Activated T-helper 1 cell treated with anti-CD3 and anti-CD28 coated beads, Interleukin-12 subunit alpha, Interleukin-12 subunit beta, Interleukin-2, Interleukin-4 antibody, amounts not matched to agents 30 ng/mL and 10 ng/mL and 1 ng/mL, durations not matched to agents 14 hours and 24 hours and 36 hours (primary cell): ENCODE results near the gene UBN1. TPM values are rescaled to one million over a fixed set of nuclear protein-coding genes. Genes with fewer than 3 reads are reported as not detected.

Experiments used
- DNase-seq: peaks from one replicate; pipeline ENCODE4 v3.0.0; 2021; ENCODE audit warnings: low spot score
- H3K27ac Mint-ChIP-seq: one replicate; pipeline ENCODE4 v1.8.0; 2021; ENCODE audit warnings: mild to moderate bottlenecking, mixed read lengths
- H3K27me3 Mint-ChIP-seq: one replicate; pipeline ENCODE4 v1.8.0; 2022; ENCODE audit warnings: mild to moderate bottlenecking, moderate library complexity, mixed read lengths; ENCODE audit not compliant: insufficient read depth
- H3K36me3 Mint-ChIP-seq: one replicate; pipeline ENCODE4 v1.8.0; 2021; ENCODE audit warnings: low read depth, mixed read lengths
- H3K4me1 Mint-ChIP-seq: one replicate; pipeline ENCODE4 v1.8.0; 2021; ENCODE audit warnings: low read depth, mixed read lengths
- H3K4me3 Mint-ChIP-seq: one replicate; pipeline ENCODE4 v1.8.0; 2021; ENCODE audit warnings: mild to moderate bottlenecking, moderate library complexity, mixed read lengths
- H3K9me3 Mint-ChIP-seq: one replicate; pipeline ENCODE4 v1.8.0; 2021; ENCODE audit warnings: mixed read lengths
- intact Hi-C: fragments of 100-400 bp; cut with micrococcal nuclease; formaldehyde crosslinking; loops from one replicate; pipeline ENCODE4 v1.15.1; 2024
- total RNA-seq: library from RNA; stranded (reverse); gene quantifications from 2 replicates; pipeline ENCODE4 v1.2.3, GENCODE V29; 2022

Gene UBN1
- total RNA-seq, 1 donor from 2014 or later, result 39.6 TPM

DNA sequence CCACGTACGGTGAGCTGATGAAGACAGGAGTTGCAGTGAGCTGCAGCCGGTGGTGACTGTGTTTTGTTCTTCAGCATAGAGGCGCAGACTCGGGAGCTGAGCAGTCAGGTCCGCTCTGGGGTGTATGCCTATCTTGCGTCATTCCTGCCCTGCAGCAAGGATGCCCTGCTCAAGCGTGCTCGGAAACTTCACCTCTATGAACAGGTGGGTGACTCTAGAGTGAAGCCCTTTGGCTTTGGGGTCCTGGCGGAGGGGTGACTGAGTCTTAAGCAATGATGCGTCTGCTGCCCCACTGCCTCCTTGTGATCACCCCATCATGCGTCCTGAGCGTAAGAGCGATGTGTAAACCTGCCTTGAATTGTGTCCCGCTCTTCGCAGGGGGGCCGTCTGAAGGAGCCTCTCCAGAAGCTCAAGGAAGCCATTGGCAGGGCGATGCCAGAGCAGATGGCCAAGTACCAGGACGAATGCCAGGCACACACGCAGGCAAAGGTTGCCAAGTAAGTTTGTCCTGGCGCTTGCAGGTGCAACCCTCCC lies 22.9 kb downstream of the UBN1 start:
- Mint-ChIP-seq H3K4me1 (peaks cover 13% of the 10 kb centered on the region), H3K4me3 (no peak overlapping the region), H3K36me3 (peaks cover 40% of the 10 kb centered on the region), H3K27ac (no peak overlapping the region), H3K27me3 (no peaks in the 10 kb centered on the region), H3K9me3 (no peaks in the 10 kb centered on the region)
- no peak for DNase-seq
- intact Hi-C loops, result no loop called here

DNA sequence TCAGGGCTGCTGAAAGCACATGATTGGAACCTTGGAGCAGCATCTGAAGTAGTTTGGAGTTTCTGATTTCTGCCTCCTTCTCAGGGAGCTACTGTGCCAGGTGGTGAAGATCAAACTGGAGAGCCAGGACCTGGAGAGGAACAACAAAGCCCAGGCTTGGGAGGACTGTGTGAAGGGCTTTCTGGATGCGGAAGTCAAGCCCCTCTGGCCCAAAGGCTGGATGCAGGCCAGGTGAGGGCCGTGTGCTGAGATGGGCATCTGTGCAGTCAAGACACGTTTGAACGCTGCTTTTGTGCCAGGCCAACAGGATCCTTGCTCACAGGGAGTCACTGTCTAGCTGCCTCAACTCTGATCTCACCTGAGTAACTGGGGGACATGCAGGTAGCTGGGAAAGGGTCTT lies 23.8 kb downstream of the UBN1 start:
- H3K4me1 Mint-ChIP-seq, result peaks cover 13% of the 10 kb centered on the region
- H3K27ac Mint-ChIP-seq, result no peak overlapping the region
- intact Hi-C loops, result no loop called here
- no peaks in the 10 kb centered on the region for H3K9me3 Mint-ChIP-seq
- no peak overlapping the region for H3K4me3 Mint-ChIP-seq
- no peak for DNase-seq
- H3K27me3 Mint-ChIP-seq, result no peaks in the 10 kb centered on the region
- peaks cover 44% of the 10 kb centered on the region for H3K36me3 Mint-ChIP-seq

DNA sequence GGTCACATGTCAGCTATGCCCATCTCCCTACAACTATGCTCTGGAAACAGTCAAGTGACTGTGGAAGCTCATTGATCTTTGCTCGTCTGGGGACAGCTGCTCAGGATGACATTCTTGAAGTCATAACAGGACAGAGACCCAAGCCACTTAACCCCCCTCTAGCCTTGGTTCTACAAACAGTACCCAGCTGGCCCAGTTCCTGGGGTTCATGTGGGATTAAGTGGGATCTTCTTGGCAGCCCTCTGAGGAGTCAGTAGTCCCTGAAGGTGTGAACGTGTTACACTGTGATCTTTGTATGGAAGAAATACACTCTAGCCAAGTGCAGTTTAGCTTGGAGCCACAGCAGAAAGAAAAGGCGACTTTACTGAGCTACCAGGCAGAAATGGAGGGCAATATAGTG lies 25.8 kb downstream of the UBN1 start:
- no peak overlapping the region for H3K27ac Mint-ChIP-seq
- no peaks in the 10 kb centered on the region for H3K9me3 Mint-ChIP-seq
- no peak for DNase-seq
- intact Hi-C loops, result no loop called here
- H3K4me3 Mint-ChIP-seq, result no peak overlapping the region
- peaks cover 48% of the 10 kb centered on the region for H3K36me3 Mint-ChIP-seq
- H3K27me3 Mint-ChIP-seq, result no peaks in the 10 kb centered on the region
- H3K4me1 Mint-ChIP-seq, result peaks cover 6% of the 10 kb centered on the region

DNA sequence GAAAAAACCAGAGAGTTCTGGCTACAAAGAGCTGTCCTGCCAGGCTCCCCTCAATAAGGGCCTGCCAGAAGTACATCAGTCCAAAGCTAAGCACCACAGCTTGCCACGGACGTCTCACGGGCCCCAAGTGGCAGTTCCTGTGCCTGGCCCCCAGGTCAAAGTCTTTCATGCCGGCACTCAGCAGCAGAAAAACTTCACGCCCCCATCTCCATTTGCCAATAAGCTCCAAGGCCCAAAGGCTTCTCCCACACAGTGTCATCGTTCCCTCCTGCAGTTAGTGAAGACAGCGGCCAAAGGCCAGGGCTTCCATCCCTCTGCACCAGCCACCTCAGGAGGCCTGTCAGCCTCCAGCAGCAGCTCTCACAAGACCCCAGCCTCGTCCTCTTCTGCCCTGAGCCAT lies 27.4 kb downstream of the UBN1 start:
- intact Hi-C loops, result no loop called here
- Mint-ChIP-seq H3K27ac (peak overlapping the region; percentile 40), H3K36me3 (peaks cover 48% of the 10 kb centered on the region)

DNA sequence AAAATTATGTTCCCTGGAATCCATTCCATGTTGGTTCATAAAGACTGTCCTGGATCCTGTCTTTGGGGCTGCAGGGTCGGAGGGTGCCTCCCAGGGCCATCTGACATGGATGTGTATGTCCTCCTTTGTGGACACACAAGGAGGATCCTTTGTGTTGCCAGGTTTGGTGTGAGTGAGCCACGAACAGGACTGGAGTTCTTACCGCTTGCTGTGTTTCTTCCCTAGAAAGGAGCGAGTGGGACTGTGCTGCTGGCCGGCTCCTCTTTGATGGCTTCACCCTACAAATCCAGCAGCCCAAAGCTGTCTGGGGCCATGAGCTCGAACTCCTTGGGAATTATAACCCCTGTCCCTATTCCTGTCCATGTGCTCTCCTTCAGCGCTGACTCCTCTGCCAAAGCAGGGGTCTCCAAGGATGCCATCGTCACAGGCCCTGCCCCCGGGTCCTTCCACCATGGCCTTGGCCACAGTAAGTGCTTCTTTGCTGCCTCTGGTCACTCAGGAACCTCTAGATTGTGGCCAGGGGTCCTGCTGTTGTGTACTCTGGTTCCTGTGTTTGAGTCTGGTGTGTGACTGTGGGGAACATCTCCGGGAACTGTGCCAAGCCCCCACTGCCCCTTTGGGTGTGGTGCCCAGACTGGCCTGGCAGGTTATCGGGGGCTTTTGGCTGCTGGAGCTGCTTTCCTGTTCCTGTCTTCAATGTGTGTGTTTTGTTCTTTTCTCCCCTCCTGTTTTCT lies 29.5 kb downstream of the UBN1 start:
- no peaks in the 10 kb centered on the region for H3K9me3 Mint-ChIP-seq
- H3K27me3 Mint-ChIP-seq, result no peaks in the 10 kb centered on the region
- intact Hi-C loops, result no loop called here
- H3K27ac Mint-ChIP-seq, result no peak overlapping the region
- H3K4me1 Mint-ChIP-seq, result no peaks in the 10 kb centered on the region
- DNase-seq, result no peak
- H3K4me3 Mint-ChIP-seq, result no peak overlapping the region
- H3K36me3 Mint-ChIP-seq, result peaks cover 37% of the 10 kb centered on the region

More for the DNA sequence above, 27.4 kb downstream of the UBN1 start:
- no peak for DNase-seq
- H3K4me1 Mint-ChIP-seq, result no peaks in the 10 kb centered on the region
- no peak overlapping the region for H3K4me3 Mint-ChIP-seq
- no peaks in the 10 kb centered on the region for H3K9me3 Mint-ChIP-seq
- no peaks in the 10 kb centered on the region for H3K27me3 Mint-ChIP-seq

DNA sequence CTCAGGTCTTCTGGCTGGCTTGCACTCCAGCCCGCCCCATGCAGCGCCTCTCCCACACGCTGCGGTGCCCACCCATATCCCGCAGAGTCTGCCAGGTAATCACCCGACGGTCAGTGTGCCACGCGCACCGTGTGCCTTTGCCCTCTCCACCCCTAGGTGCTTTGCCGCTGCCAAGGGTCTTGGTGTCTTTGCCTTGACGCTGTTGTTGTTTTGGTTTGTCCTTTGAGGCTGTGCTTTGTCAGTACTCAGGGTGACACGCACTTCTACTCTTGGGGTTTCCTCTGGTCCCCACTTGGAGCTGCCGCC lies 30.1 kb downstream of the UBN1 start:
- H3K9me3 Mint-ChIP-seq, result no peaks in the 10 kb centered on the region
- peaks cover 36% of the 10 kb centered on the region for H3K36me3 Mint-ChIP-seq
- no peak overlapping the region for H3K4me3 Mint-ChIP-seq
- no peak for DNase-seq
- intact Hi-C loops, result no loop called here
- H3K27me3 Mint-ChIP-seq, result no peaks in the 10 kb centered on the region
- no peak overlapping the region for H3K27ac Mint-ChIP-seq
- no peaks in the 10 kb centered on the region for H3K4me1 Mint-ChIP-seq

DNA sequence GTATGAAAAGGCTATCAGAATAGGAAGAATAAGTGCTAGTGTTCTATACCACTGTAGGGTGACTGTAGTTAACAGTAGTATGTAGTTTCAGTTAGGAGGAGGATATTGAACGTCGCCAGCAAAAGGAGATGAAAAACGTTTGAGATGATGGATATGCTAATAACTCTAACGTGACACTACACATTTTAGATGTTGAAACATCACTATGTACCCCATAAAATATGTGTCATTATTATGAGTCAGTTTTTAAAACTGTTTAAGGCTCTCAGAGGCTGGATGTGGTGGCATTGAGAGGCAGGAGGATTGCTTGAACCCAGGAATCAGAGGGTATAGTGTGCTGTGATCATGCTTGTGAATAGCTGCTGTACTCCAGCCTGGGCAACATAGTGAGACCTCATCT lies 31.8 kb downstream of the UBN1 start:
- no peak overlapping the region for H3K4me3 Mint-ChIP-seq
- no peaks in the 10 kb centered on the region for H3K27me3 Mint-ChIP-seq
- no peaks in the 10 kb centered on the region for H3K4me1 Mint-ChIP-seq
- peaks cover 35% of the 10 kb centered on the region for H3K36me3 Mint-ChIP-seq
- intact Hi-C loops, result no loop called here
- DNase-seq, result no peak
- no peaks in the 10 kb centered on the region for H3K9me3 Mint-ChIP-seq
- no peak overlapping the region for H3K27ac Mint-ChIP-seq

DNA sequence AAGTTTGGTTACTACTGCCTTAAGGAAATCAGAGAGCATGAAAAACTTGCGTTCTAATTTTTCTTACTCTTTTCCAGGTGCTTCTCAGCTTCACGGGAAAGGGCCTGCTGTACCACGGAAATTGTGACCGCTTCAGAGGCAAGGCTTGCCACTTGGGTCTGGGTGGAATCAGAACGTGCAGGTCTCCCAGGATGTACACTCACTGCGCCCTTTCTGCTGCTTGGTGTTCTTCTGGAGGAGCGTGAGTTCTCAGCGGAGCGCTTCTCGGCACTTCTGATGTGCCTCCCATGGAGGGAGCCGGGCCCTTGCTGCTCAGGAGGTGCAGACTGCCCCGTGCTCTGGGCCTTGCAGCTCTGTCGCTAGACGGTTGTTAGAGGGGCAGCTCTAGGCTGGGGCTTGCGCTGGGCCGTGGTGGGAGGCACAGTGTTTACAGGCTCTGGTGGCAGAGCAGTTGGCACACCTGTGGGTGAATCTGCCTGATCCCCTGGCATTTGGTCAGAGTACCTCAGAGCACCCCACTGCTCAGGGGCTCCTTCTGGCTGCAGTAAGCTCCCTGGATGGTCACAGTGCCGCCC lies 32.8 kb downstream of the UBN1 start:
- Mint-ChIP-seq H3K36me3 (peaks cover 37% of the 10 kb centered on the region), H3K27me3 (no peaks in the 10 kb centered on the region), H3K4me1 (no peaks in the 10 kb centered on the region), H3K27ac (no peak overlapping the region), H3K4me3 (no peak overlapping the region), H3K9me3 (no peaks in the 10 kb centered on the region)
- intact Hi-C loops, result no loop called here
- DNase-seq, result no peak

DNA sequence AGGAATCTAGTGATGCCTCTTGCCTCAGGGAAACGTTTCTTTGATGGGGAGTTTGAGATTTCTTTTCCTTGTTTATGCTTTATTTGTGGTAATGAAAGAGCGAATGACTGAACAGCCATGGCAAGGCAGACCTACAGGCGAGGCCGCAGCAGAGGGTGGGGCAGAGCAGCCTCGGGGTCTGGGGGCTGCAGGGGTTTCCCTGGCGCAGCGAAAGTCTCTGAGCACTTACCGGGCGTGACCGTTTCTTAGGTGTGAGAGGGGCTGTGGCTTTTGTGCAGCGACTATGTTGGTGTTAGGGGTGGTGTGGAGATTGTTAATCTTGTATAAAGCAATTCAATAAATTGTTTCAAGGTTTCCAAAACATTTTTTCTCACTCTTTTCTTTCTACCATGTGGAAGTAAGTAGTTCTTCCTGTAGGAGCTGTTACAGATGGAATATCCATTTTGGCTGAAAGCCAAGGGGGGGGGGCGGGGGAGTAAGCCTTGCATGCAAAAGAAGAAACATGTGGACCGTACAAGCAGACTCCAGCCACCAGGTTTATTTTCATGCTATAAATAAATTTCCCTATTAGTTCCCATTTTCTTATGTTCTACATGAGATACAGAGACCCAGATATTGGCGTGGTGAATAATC lies 34.8 kb downstream of the UBN1 start:
- intact Hi-C loops, result no loop called here
- no peaks in the 10 kb centered on the region for H3K4me1 Mint-ChIP-seq
- no peak overlapping the region for H3K27ac Mint-ChIP-seq
- H3K27me3 Mint-ChIP-seq, result no peaks in the 10 kb centered on the region
- H3K9me3 Mint-ChIP-seq, result no peaks in the 10 kb centered on the region
- peaks cover 39% of the 10 kb centered on the region for H3K36me3 Mint-ChIP-seq
- DNase-seq, result no peak
- H3K4me3 Mint-ChIP-seq, result no peak overlapping the region

DNA sequence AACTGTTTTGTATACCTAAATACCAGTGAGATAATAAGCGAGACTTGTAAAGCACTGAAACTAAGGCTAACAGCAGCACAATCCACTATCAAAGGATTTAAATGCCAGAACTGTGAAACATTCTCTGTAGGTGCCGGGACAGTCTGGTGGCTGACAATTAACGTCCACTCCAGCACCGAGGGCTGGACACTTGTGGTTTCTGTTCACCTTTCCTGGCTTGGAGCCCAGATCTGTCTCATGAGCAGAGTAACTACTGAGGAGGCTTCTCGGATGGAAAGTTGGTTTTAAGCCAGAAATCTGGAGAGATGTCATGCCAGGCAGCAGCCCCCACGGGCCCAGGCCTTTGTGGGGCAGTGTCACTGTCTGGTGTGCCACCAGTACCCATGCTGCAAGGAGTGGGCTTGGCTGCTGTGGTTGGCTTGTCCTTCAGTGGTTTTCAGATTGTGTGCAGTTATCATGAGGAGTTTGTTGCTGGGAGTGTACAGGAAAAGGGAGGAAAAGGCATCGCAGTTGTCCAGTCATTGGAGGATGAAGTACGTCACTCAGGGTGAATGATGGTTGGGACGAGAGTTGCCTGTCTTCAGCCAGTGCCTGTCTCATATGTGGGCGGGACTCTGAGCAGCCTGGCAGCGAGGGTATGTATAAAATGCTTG lies 35.5 kb downstream of the UBN1 start:
- intact Hi-C loops, result no loop called here
- Mint-ChIP-seq H3K4me1 (no peaks in the 10 kb centered on the region), H3K27ac (no peak overlapping the region), H3K27me3 (no peaks in the 10 kb centered on the region), H3K9me3 (no peaks in the 10 kb centered on the region), H3K4me3 (no peak overlapping the region), H3K36me3 (peaks cover 36% of the 10 kb centered on the region)
- DNase-seq, result no peak

DNA sequence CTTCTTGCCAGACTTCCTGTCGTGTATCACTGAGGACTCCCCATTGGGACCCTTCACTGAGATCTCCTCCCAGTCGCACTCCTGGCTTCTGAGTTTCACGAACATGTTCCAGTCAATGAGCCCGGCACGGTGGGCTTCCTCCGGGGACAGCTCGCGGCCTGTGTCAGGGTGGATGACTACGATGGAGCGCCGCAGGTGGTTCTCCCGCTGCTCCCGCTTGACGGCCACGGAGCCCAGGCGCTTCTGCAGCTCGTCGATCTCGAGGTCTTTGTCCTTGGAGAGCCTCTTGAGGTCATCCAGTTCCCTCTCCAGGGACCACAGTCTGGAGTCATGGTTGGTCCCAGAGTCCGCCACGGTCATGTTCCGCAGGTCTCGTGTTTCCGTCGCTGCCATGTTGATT lies 36.2 kb downstream of the UBN1 start:
- Mint-ChIP-seq H3K4me3 (no peak overlapping the region), H3K27ac (no peak overlapping the region), H3K9me3 (no peaks in the 10 kb centered on the region), H3K4me1 (no peaks in the 10 kb centered on the region), H3K36me3 (peaks cover 30% of the 10 kb centered on the region), H3K27me3 (no peaks in the 10 kb centered on the region)
- intact Hi-C loops, result no loop called here
- DNase-seq, result no peak

DNA sequence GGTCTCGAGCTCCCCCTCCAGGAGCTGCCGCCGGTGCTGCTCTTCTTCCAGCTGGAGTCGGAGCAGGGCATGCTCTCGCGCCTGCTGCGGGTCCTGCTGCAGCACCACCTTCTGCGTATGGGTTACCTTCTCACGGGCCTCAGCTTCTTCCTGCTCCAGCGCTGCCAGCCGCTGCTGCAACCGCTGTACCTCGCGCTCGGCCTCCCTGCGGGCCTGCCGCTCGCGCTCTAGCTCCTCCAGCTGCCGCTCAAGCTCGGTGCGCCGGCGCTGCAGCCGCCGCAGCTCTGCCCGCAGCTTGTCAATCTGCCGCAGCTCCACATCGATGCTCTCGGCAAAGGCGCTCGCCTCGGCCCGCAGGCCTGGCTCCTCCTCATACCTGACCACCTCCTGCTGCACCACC lies 36.9 kb downstream of the UBN1 start:
- H3K36me3 Mint-ChIP-seq, result peaks cover 27% of the 10 kb centered on the region
- no peak overlapping the region for H3K4me3 Mint-ChIP-seq
- H3K9me3 Mint-ChIP-seq, result no peaks in the 10 kb centered on the region
- no peaks in the 10 kb centered on the region for H3K4me1 Mint-ChIP-seq
- DNase-seq, result no peak
- no peak overlapping the region for H3K27ac Mint-ChIP-seq
- no peaks in the 10 kb centered on the region for H3K27me3 Mint-ChIP-seq
- intact Hi-C loops, result no loop called here
